ENCODE results near the gene GIMAP7.

GIMAP7 gene

DNA sequence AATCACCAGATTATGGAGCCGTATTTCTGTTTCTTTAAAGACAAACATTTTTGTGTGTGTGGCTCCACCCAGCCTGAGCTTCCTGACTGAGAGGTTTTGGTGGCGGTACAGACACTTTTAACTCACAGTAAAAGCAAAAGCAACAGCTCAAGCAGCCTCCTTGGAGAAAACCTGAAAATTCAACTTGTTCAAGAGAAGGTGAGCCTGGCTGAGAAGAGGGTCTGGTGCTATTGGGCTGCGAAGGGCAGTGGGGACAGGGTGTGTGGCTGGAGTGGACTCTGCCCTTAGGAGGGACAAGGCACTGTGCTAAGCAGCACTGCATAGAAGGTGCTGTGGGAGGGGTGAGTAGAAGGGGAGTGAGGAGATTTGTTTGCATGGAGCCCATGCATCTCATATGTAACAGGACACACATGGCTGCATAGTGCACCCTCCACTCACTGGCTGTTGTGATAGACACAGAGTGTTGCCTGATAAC is at the start of gene GIMAP7:
Gene GIMAP7, plus strand, starts transcription at position 125 of the 475 bp plus-strand sequence. CDS start 5,103 bp downstream, outside the sequence.
- Histone ChIP-seq H3K4me3 (ENCODE audit: low read depth, low read length) (no peak within 1 kb of the TSS), H3K36me3 (ENCODE audit: insufficient read depth, low read length) (no peaks in the 10 kb centered on the region), H2AFZ (ENCODE audit: low read length, unreplicated experiment) (no peak within 1 kb of the TSS), H3K79me2 (ENCODE audit: control insufficient read depth, insufficient read depth, low read length, unreplicated experiment) (no peaks in the 10 kb centered on the region), H3K27me3 (ENCODE audit: insufficient read depth, low read length) (no peaks in the 10 kb centered on the region), H3K27ac (ENCODE audit: low read depth, low read length) (no peak within 1 kb of the TSS), H3K4me1 (ENCODE audit: control insufficient read depth, insufficient read depth, low read length, unreplicated experiment) (no peaks in the 10 kb centered on the region)

DNA sequence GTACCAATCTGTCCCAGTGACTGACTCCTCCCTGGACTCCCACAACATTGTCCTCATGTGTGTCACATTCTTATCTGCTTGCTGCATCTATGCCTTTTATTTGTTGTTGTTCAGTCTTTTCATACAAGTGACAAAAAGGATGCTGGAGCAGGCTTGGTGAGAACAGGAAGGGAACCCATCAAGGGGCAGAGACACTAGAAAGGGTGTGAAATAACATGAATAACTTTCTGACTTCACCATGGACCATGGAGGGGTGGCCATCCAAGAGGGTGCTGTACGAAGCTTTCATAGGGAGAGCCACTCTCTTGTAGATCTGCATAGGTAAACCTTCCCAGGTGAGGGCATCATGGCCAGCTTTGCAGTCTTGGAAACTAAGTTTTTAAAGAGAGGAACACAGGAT is 49.7 kb upstream of the GIMAP7 start:
- Histone ChIP-seq H2AFZ (ENCODE audit: low read length, unreplicated experiment) (no peak overlapping the region), H3K27ac (ENCODE audit: low read depth, low read length) (no peak overlapping the region), H3K27me3 (ENCODE audit: insufficient read depth, low read length) (no peaks in the 10 kb centered on the region), H3K4me1 (ENCODE audit: control insufficient read depth, insufficient read depth, low read length, unreplicated experiment) (no peaks in the 10 kb centered on the region), H3K79me2 (ENCODE audit: control insufficient read depth, insufficient read depth, low read length, unreplicated experiment) (no peaks in the 10 kb centered on the region), H3K36me3 (ENCODE audit: insufficient read depth, low read length) (no peaks in the 10 kb centered on the region), H3K4me3 (ENCODE audit: low read depth, low read length) (no peak overlapping the region)

DNA sequence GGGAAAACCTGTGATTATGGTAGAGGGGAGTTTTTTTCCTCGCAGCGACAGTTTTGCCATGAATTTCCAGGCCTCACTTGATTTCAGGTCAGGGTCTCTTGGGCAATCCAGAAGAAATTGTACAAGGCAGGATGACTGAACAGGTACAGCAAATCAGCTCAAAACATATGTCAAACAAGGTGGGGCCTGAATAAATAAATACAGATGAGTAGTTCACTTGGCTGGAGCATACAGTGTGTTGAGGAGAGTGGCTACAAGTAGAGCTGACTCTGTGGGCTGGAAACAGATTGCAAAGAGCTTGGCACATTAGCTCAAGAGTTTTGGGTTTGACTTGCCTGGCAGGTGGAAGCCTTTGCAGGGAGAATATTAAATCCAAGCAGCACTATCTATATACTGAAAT is 49.3 kb upstream of the GIMAP7 start:
- Histone ChIP-seq H3K79me2 (ENCODE audit: control insufficient read depth, insufficient read depth, low read length, unreplicated experiment) (no peaks in the 10 kb centered on the region), H3K4me1 (ENCODE audit: control insufficient read depth, insufficient read depth, low read length, unreplicated experiment) (no peaks in the 10 kb centered on the region), H2AFZ (ENCODE audit: low read length, unreplicated experiment) (no peak overlapping the region), H3K4me3 (ENCODE audit: low read depth, low read length) (no peak overlapping the region), H3K27me3 (ENCODE audit: insufficient read depth, low read length) (no peaks in the 10 kb centered on the region), H3K27ac (ENCODE audit: low read depth, low read length) (no peak overlapping the region), H3K36me3 (ENCODE audit: insufficient read depth, low read length) (no peaks in the 10 kb centered on the region)

DNA sequence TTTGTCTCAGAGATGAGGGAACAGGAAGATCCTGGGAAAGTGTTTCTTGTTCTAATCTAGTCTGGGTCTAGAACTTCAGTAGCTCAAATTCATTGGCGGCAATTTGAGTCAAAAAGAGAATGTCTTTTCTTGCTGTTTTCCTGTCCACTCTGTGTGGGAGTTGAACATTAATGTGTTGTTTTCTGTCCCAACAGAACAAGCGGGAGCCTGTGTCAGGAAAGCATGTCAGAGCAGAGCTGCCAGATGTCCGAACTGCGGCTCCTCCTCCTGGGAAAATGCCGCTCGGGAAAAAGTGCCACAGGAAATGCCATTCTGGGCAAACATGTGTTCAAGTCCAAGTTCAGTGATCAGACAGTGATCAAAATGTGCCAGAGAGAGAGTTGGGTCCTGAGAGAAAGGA is 48.2 kb upstream of the GIMAP7 start:
- Histone ChIP-seq H3K4me3 (ENCODE audit: low read depth, low read length) (no peak overlapping the region), H2AFZ (ENCODE audit: low read length, unreplicated experiment) (no peak overlapping the region), H3K36me3 (ENCODE audit: insufficient read depth, low read length) (no peaks in the 10 kb centered on the region), H3K27ac (ENCODE audit: low read depth, low read length) (no peak overlapping the region), H3K4me1 (ENCODE audit: control insufficient read depth, insufficient read depth, low read length, unreplicated experiment) (no peaks in the 10 kb centered on the region), H3K27me3 (ENCODE audit: insufficient read depth, low read length) (no peaks in the 10 kb centered on the region), H3K79me2 (ENCODE audit: control insufficient read depth, insufficient read depth, low read length, unreplicated experiment) (no peaks in the 10 kb centered on the region)

DNA sequence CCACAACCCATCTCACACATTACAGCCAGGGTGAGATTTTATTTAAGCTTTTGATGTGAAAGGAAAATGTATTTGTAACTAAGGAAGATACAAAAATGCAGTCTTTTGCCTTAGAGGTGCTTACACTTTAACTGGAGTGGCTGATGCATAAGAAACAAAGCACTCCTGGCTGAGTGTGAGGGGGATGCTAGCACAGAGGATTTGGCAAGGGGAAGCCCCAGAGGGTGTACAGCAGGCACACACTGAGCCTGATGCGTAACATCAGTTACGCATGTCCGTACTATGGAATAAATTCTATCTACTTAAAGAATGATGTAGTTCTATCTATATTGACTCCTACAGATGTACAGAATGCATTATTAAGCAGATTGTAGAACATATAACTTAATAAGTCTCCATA is 46.4 kb upstream of the GIMAP7 start:
- H3K4me1 ChIP-seq (ENCODE audit: control insufficient read depth, insufficient read depth, low read length, unreplicated experiment): no peaks in the 10 kb centered on the region
- H2AFZ ChIP-seq (ENCODE audit: low read length, unreplicated experiment): no peak overlapping the region
- no peaks in the 10 kb centered on the region for H3K79me2 ChIP-seq (ENCODE audit: control insufficient read depth, insufficient read depth, low read length, unreplicated experiment)
- no peaks in the 10 kb centered on the region for H3K36me3 ChIP-seq (ENCODE audit: insufficient read depth, low read length)
- no peaks in the 10 kb centered on the region for H3K27me3 ChIP-seq (ENCODE audit: insufficient read depth, low read length)
- no peak overlapping the region for H3K4me3 ChIP-seq (ENCODE audit: low read depth, low read length)
- no peak overlapping the region for H3K27ac ChIP-seq (ENCODE audit: low read depth, low read length)

DNA sequence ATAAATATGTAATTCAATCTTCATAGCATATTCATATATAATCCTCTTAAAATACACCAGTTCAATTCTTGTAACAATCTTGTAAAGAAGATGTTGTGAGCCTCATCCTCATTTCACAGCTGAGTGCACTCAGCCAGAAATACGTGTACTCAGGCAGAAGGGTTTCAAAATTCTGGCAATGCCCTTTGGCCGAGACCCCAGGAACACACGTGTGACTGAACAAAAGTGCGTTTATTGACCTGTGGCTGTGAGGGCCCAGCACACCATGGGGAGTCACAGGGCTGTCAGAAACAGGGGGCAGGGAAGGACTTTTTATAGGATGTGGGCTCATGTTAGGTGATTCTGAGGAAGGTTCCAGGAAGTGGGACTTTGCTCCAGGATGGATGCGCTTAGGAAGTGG is 42.8 kb upstream of the GIMAP7 start:
- H3K79me2 ChIP-seq (ENCODE audit: control insufficient read depth, insufficient read depth, low read length, unreplicated experiment): no peaks in the 10 kb centered on the region
- no peaks in the 10 kb centered on the region for H3K27me3 ChIP-seq (ENCODE audit: insufficient read depth, low read length)
- no peak overlapping the region for H2AFZ ChIP-seq (ENCODE audit: low read length, unreplicated experiment)
- H3K4me1 ChIP-seq (ENCODE audit: control insufficient read depth, insufficient read depth, low read length, unreplicated experiment): no peaks in the 10 kb centered on the region
- no peaks in the 10 kb centered on the region for H3K36me3 ChIP-seq (ENCODE audit: insufficient read depth, low read length)
- no peak overlapping the region for H3K27ac ChIP-seq (ENCODE audit: low read depth, low read length)
- no peak overlapping the region for H3K4me3 ChIP-seq (ENCODE audit: low read depth, low read length)

DNA sequence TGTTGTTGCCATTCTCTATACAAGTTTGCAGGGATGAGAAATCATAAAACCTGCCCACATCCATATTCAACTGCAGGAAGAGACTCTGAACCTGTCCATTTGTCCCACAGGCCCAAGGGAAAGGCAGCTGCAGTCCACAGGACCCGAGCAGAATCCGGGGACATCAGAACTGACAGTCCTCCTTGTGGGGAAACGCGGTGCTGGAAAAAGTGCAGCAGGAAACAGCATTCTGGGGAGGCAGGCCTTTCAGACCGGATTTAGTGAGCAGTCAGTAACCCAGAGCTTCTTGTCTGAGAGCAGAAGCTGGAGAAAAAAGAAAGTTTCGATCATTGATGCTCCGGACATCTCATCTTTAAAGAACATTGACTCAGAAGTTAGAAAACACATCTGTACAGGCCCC is 40.8 kb upstream of the GIMAP7 start:
- no peaks in the 10 kb centered on the region for H3K36me3 ChIP-seq (ENCODE audit: insufficient read depth, low read length)
- H3K4me3 ChIP-seq (ENCODE audit: low read depth, low read length): no peak overlapping the region
- H2AFZ ChIP-seq (ENCODE audit: low read length, unreplicated experiment): no peak overlapping the region
- H3K4me1 ChIP-seq (ENCODE audit: control insufficient read depth, insufficient read depth, low read length, unreplicated experiment): no peaks in the 10 kb centered on the region
- H3K27ac ChIP-seq (ENCODE audit: low read depth, low read length): no peak overlapping the region
- peaks cover 6% of the 10 kb centered on the region; the same call in 1 of the 2 replicates for H3K27me3 ChIP-seq (ENCODE audit: insufficient read depth, low read length)
- no peaks in the 10 kb centered on the region for H3K79me2 ChIP-seq (ENCODE audit: control insufficient read depth, insufficient read depth, low read length, unreplicated experiment)

DNA sequence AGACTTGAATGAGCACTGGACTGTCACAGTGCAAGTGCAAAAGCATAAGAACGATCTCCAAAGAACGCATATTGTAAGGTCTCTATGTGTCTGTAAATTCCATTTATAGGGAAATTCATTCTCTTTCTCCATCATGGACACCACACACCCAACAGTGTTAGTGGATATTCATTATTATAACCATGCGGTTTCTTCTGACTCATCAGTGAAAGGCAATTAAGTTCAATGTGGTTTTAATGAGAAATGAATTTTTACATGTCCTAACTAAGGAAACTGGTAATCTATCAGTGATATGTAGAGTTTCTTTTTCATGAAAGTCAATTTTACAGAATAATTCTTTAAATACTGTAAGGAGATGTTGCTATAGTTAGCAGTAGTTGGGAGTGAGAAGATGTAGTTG is 38.4 kb upstream of the GIMAP7 start:
- Histone ChIP-seq H2AFZ (ENCODE audit: low read length, unreplicated experiment) (no peak overlapping the region), H3K36me3 (ENCODE audit: insufficient read depth, low read length) (no peaks in the 10 kb centered on the region), H3K4me3 (ENCODE audit: low read depth, low read length) (no peak overlapping the region), H3K27ac (ENCODE audit: low read depth, low read length) (no peak overlapping the region), H3K4me1 (ENCODE audit: control insufficient read depth, insufficient read depth, low read length, unreplicated experiment) (no peaks in the 10 kb centered on the region), H3K79me2 (ENCODE audit: control insufficient read depth, insufficient read depth, low read length, unreplicated experiment) (no peaks in the 10 kb centered on the region), H3K27me3 (ENCODE audit: insufficient read depth, low read length) (peaks cover 6% of the 10 kb centered on the region; the same call in 1 of the 2 replicates)

DNA sequence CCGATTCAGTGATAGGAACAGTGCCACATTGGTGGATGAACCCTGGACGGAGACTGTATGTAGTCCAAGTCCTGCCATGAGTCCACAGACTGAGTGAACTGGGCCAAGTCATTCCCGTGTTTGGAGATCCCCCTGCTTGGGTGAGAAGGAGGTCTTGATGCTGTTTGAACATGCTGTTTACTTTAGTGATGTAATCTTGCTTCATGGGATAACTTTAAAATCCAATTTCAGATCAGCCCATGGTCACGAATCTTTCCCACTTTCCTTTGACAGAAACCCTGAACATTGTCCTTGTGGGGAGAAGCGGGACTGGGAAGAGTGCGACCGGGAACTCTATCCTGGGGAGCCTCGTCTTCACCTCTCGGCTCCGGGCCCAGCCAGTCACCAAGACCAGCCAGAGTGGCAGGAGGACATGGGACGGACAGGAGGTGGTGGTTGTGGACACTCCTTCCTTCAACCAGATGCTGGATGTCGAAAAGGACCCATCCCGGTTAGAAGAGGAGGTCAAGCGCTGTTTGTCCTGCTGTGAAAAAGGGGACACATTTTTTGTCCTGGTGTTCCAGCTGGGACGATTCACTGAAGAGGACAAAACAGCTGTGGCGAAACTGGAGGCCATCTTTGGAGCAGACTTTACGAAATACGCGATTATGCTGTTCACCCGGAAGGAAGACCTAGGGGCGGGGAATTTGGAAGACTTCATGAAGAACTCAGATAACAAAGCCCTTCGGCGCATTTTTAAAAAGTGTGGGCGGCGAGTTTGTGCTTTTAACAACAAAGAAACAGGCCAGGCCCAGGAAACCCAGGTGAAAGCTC is 37.6 kb upstream of the GIMAP7 start:
- Histone ChIP-seq H3K79me2 (ENCODE audit: control insufficient read depth, insufficient read depth, low read length, unreplicated experiment) (no peaks in the 10 kb centered on the region), H2AFZ (ENCODE audit: low read length, unreplicated experiment) (no peak overlapping the region), H3K36me3 (ENCODE audit: insufficient read depth, low read length) (no peaks in the 10 kb centered on the region), H3K27ac (ENCODE audit: low read depth, low read length) (no peak overlapping the region), H3K4me3 (ENCODE audit: low read depth, low read length) (no peak overlapping the region), H3K4me1 (ENCODE audit: control insufficient read depth, insufficient read depth, low read length, unreplicated experiment) (no peaks in the 10 kb centered on the region), H3K27me3 (ENCODE audit: insufficient read depth, low read length) (peaks cover 6% of the 10 kb centered on the region; the same call in 1 of the 2 replicates)

DNA sequence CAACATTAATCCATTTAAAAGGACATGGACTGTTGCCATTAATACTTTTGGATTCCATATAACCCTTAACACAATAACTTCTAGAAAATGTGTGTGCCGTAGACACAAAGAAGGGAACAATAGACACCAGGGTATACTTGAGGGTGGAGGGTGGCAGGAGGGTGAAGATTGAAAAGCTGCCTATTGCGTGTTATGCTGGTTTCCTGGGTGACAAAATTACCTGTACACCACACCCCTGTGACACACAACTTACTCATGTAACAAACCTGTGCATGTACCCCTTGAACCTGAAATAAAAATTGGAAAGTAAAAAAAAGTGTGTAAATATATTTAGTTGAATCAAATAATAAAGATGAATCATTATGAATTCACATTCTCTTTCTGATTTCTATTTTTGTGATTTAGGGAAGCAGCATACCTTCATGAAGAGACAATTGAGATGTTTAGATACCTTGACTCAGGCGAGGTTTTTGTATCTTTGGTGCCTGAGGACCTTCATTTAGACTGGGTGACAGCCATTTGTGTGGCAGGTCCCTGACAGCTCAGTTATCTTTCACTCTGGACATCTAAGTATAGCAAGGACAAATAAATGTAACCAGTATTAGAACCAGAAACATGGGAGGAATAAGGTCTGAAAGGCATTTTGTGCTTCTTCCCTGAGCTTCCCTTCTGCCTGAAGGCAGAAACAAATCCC is 35.5 kb upstream of the GIMAP7 start:
- Histone ChIP-seq H3K27me3 (ENCODE audit: insufficient read depth, low read length) (peaks cover 6% of the 10 kb centered on the region; the same call in 1 of the 2 replicates), H3K4me1 (ENCODE audit: control insufficient read depth, insufficient read depth, low read length, unreplicated experiment) (no peaks in the 10 kb centered on the region), H2AFZ (ENCODE audit: low read length, unreplicated experiment) (no peak overlapping the region)

More for the DNA sequence above, 35.5 kb upstream of the GIMAP7 start:
- H3K27ac ChIP-seq (ENCODE audit: low read depth, low read length): no peak overlapping the region
- no peaks in the 10 kb centered on the region for H3K79me2 ChIP-seq (ENCODE audit: control insufficient read depth, insufficient read depth, low read length, unreplicated experiment)
- no peak overlapping the region for H3K4me3 ChIP-seq (ENCODE audit: low read depth, low read length)
- H3K36me3 ChIP-seq (ENCODE audit: insufficient read depth, low read length): no peaks in the 10 kb centered on the region

Measured in ACC112 (cell line).